Stimulated activated CD4-positive, alpha-beta T cell treated with anti-CD3 and anti-CD28 coated beads, Interleukin-12 subunit alpha, Interleukin-12 subunit beta, amount 100 ng/mL, for 48 hours (primary cell): ENCODE results near the gene PLEKHB1.

Source experiments
- DNase-seq, 3 donors: peaks; one replicate each; pipeline ENCODE4 v3.0.0-alpha.2; 2020; ENCODE audit warnings: low read depth in 2 of 3, low spot score in 1 of 3

Gene PLEKHB1

DNA sequence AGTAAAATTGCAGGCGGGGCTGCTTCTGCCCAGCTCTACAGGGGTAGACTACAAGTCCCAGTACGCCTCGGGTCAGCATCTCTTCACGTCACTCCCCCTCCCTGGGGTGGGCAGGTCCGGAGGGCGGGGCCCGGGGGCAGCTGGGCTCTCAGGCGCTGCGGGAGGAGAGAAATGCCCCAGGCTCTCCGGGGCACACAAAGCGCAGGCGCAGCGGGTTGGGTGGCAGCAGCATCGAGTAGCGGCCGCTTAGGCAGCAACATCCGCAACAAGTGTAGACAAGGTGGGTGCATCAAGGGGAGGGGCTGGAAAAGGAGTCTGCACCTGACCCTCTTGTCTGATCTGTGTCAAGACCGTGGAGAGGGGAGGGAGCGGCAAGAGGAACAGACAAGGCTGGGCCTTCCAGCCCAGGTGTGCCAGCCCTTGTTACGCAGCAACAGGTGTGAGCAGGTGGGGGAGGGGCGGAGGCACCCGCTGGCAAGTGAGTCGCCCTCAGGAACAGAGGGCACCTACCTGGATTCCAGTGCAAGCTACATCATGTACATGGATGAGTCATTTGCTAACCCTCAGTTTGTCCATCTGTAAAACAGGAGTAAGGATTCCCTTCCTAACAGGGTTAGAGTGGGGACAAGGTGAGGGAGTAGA, 1.2 kb downstream of the PLEKHB1 start:
- peak; percentile 83 to 86 (median 85) for DNase-seq

DNA sequence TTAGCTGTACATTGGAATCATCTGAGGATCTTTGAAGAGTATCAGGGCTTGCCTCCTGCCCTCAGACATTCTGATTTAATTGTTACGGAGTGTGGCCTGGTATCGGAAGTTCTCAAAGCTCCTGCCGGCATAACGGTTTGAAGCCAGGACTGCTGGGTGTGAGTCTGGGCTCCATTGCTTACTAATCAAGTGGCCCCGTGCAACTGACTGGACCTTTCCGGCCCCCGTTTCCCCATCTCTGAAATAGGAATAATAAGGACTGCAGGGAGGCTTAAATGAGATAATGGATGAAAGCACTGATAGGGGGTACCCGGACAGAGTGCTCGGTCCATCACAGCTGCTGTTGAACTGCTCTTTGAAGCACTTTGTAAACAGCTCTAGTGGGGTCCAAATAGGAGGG, 1.7 kb downstream of the PLEKHB1 start:
- no peak for DNase-seq

DNA sequence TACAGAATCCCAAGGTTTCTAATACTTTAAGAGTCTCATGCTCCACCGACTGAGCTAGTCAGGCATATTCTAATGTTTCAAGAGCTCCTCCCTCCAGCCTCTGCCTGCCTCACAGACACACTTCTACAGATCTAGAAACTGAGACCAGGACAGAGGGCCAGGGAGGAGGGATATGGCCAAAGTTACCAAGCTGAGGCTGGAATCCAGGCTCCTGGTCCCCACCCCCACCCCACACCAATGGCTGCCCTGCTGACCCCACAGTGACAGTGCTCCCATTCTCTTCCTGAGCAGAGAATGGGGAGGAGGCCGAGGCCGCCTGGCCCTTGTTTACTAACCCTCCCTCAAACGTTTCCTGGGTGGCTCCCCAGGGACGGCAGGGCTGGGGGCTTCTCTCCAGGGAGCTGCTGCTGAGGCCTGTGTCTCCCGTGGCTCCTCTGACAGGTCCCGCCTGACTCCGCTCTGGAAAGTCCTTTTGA, 2.2 kb downstream of the PLEKHB1 start:
- DNase-seq = no peak

DNA sequence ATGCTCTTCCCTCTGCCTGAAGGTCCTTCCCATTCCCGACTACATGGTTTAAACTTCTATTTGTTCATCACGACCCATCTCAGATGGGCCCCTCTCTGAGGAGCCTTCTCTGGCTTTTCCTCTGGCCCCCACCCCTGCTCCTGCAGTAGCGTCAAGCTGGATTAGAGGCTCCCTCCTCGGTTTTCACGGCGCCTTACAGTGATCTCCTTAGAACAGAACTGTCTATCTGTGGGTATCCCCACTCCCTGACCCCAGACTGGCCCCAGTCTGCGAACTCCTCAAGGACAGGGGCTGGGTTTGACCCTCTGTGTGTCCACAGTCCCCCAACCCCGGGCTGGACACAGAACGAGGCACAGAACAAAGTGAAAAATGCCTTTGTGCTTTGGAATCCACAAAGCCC, 2.8 kb downstream of the PLEKHB1 start:
- no peak for DNase-seq

DNA sequence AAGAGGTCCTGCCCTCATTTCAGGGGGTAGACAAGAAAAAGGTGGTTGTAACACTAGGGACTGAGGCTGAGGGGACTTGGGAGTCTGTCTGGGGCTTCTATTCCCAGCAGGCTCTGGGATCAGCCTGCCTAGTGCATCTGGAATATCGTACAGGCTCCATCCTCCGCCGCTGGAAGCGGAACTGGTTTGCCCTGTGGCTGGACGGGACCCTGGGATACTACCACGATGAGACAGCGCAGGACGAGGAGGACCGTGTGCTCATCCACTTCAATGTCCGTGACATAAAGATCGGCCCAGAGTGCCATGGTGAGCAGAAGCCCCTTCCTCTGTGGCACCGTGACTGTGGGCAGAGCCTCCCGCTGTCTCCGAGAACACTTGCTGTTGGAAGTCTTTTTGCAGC, 4.0 kb downstream of the PLEKHB1 start:
- DNase-seq = no peak

DNA sequence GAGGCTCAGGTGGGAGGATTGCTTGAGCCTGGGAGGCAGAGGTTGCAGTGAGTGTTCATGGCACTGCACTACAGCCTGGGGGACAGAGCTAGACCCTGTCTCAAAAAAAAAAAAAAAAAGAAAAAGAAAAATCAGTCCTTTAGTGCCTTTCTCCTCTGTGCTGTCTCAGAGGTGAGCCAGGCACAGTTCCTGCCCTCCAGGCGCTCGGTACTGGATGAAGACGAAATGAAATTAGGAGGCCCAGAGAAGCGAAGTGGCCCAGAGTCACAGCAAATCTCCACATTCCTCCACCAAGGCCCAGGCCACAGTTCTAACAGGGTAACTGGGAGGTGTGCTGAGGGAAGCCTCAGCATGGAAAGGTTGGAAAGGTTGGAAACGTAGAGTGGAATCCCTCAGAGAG, 4.9 kb downstream of the PLEKHB1 start:
- no peak for DNase-seq

DNA sequence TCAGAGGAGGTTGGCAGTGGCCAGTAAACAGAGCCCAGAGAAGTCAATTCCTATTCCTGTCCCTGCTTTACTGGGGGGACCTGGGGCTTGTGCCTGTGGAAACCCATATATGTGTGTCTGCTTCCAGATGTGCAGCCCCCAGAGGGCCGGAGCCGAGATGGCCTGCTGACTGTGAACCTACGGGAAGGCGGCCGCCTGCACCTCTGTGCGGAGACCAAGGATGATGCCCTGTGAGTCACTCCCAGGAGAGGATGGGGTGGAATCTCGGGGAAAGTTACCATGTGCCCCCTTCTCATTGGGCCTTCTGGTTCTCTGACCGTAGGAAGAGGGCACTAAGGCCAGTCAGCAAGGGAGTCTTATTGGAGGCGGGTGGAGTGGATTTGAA, 5.3 kb downstream of the PLEKHB1 start:
- DNase-seq = no peak

DNA sequence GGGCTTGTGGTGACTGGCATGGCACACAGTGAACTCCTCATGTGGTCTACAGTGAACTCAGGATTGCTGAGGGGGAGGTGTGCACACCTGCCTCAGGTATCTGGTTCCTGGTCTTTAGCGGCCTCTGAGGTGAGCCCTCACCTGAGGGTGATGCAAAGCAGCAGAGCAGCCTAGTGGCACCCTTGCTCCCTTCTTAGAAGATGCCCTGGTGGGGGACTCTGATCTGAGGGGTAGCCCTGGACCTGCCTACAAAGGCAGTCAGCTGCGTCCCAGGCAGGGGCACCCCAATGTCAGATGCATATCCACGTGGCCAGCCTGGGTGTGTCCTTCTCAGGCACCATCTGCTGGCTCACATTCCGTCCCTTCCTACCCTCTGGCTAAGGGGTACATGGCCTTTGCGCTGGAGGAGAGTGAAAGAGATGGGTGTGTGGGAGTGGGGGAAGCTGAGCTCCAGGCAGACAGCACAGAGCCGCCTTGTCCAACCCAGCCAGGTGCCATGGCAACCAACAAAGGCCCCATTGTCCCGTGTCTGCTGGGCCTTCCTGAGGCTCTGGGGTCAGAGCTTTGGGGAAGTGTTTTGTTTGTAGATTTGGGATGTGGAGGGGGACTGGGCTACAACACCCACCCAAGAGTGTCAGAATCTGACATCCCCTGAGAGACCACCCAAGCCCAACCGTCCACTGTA, 5.8 kb downstream of the PLEKHB1 start:
- DNase-seq = no peak

DNA sequence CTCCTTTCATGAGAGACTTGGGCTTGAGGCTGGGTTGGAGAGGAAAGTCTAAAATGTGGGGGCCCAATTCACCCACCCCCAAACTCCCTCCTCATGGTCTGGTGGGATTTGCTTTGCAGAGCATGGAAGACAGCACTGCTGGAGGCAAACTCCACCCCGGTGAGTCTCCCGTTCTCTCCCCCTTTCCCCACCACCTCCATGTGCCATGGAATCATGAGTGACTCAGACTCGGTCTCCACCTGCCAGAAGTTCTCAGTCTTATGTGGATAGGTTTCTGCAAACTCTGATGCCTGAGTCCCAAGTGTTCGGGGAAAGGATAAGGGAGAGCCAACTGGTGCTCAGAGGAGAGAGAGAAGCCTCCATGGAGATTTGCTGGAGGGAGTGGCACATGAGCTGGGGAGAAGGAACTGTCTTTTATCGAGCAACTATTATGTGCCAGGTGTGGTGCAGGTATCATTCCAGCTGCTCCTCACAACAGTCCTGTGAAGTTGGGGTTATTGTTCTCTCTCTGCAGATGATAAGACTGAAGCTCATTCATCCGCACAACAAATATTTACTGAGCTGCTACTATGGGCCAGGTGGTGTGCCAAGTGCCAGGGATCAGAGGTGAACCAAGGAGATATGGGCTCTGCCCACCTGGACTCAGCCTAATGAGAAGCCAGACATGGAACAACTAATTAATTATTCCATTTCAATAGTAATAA, 6.6 kb downstream of the PLEKHB1 start:
- no peak for DNase-seq

DNA sequence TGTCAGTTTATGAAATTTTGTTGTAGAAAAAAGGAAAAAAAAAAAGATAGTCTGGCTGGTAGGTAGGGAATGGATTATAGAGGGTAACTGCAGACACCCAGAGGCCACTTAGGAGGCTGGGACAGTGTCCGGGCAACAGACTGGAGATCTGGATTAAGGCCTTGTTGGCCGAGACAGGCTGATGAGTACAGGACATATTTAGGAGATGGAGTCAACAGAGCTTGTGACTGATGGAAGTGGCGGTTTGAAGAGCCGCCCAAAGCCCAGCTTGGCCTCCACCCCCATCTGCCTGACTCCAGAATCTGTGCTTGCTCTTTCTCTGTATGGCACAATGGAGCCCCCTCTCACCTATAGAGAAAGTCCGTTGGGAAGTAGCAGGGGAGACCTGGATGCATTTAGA, 7.6 kb downstream of the PLEKHB1 start:
- no peak for DNase-seq

DNA sequence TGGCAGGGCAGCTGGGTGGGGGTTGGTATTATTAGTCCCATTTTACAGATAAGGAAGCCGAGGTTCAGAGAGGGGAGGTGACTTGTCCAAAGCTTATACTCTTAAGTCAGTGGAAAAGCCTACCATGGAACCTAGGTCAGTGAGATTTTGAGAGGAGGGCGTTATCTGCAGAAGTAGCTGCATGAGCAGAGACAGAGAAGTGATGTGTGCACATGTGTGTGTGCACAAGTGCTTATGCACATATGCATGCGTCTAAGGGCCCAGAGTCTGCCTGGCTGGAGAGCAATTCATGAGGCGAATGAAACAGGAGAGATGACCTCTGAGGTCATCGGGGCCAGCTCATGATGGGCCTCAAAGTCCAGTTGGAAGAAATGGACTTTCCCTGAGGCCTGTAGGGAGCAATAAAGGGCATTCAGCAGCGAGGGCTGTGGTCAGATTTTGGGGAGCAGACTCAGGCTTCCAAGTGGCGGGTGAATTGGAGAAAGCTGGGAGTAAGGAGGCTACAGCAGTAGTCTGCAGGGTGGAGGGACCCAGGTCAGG, 8.2 kb downstream of the PLEKHB1 start:
- DNase-seq = no peak

DNA sequence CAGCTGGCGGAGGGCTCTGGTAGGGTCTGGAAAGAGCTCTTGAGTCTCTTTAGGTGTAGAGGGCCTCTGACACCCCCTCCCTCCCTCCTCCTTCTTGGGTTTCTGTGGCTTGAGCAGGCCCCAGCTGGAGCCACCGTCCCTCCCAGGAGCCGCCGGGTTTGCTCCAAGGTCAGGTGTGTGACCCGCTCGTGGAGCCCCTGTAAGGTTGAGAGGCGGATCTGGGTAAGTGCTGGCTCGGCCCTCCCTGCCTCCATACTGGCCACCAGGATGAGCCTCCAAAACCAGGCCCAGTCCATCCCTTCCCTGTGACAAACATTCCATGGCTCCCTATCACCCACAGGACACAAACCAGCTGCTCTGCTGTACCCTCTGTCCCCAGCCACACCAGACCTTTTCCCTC, 9.3 kb downstream of the PLEKHB1 start:
- DNase-seq = no peak

DNA sequence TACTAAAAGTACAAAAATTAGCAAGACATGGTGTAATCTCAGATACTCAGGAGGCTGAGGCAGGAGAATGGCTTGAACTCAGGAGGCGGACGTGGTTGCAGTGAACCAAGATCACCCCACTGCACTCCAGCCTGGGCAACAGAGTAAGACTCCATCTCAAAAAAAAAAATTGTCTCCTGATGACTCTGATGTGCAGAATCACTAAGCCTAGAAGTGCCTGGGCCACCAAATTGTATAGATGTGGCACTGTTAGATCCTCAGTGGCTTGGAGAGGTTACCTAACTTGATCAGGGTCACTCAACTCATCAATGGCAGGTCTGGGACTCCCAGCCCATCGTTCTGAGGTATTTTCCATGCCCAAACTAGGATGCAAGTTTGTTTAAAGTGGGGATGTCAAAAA, 10.6 kb downstream of the PLEKHB1 start:
- DNase-seq = no peak

DNA sequence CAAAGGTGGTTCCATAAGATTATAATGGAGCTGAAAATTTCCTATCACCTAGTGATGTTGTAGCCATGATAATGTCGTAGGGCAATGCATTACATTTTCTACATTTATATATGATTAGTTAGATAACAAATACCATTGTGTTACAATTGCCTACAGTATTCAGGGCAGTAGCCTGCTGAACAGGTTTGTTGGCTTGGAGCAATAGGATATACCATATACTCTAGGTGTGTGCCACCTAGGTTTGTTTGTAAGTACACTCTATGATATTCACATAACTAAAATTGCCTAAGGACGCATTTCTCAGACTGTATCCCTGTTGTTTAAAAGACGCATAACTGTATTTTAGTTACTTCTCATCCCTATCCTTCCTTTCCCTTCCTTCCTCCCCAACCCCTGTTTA, 13.6 kb downstream of the PLEKHB1 start:
- no peak for DNase-seq

DNA sequence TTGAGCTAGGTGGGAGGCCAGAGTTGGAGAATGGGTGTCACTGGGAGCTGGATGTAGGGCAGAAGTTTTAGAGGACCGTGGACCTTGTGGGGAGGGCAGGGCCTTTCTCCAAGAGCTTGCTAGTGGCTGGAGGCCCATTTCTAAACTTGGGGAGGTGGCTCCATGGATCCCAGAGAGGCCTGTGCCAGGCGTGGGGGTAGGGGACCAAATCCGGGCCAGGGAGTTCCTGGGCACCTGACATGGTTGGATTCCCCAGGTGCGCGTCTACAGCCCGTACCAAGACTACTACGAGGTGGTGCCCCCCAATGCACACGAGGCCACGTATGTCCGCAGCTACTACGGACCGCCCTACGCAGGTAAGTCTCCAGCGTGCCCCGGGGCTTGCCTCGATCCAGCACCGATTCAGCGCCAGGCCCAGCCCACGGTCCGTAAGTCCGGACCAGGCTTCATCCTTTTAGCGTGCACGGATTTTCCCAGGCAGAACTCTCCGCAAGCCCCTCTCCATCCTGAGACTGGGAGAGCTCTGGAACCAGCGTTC, 14.2 kb downstream of the PLEKHB1 start:
- DNase-seq = no peak

DNA sequence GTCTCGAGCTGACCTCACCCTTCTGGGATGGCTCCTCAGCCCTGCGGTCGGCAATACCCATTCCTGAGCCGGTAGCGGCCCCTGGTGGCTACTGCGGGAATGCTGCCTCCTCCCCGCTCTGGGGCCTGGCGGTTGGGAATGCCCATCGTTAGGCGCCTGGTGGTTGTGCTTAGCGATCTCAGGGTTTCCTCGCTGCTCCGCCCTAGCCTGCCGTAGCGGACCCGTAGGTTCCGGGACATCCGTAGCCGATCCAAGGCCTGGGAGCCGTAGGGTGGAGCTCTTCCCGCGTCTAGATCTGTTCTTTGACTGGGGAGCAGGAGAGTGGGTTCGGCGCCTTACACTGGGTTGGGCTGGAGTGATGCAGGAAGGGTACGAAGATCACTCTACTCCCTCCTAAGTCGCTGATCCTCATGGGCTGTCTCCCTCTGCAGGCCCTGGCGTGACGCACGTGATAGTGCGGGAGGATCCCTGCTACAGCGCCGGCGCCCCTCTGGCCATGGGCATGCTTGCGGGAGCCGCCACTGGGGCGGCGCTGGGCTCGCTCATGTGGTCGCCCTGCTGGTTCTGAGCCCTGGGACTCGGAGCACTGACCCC, 14.8 kb downstream of the PLEKHB1 start:
- peak; percentile 76 to 92 (median 85) for DNase-seq

DNA sequence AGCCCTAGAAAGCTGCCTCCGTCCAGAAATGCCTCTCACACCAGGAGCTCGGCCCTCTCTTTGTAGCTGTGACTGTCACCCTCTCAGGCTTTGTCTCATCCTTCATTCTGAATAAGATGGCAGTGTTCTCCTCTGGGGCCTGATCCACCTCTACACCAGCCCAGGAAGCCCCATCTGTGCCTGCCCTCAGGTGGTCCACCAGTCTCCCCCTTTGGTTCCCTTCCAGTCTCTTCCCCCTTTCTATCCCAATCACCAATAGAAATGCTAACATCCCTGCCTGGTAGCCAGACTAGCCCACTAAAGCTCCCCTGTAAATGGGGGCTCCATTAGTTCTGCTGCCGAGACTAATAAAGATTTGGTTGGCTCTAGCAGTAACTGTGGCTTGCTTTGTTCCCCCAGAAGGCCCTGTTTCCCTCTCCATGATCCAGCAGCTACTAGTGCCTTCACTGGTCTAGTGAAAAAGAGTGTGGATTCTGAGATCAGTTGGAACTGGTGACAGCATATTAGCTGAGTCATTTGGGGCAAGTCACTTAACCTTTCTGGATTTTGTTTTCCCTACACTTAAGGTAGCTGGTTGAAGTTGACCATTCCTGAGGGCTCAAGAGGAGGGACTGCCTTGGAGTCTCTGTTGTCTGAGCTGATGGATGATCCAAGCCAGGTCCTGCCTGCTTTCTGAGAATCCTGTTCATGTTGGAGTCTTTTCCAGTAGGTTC, 16.2 kb downstream of the PLEKHB1 start:
- no peak for DNase-seq

DNA sequence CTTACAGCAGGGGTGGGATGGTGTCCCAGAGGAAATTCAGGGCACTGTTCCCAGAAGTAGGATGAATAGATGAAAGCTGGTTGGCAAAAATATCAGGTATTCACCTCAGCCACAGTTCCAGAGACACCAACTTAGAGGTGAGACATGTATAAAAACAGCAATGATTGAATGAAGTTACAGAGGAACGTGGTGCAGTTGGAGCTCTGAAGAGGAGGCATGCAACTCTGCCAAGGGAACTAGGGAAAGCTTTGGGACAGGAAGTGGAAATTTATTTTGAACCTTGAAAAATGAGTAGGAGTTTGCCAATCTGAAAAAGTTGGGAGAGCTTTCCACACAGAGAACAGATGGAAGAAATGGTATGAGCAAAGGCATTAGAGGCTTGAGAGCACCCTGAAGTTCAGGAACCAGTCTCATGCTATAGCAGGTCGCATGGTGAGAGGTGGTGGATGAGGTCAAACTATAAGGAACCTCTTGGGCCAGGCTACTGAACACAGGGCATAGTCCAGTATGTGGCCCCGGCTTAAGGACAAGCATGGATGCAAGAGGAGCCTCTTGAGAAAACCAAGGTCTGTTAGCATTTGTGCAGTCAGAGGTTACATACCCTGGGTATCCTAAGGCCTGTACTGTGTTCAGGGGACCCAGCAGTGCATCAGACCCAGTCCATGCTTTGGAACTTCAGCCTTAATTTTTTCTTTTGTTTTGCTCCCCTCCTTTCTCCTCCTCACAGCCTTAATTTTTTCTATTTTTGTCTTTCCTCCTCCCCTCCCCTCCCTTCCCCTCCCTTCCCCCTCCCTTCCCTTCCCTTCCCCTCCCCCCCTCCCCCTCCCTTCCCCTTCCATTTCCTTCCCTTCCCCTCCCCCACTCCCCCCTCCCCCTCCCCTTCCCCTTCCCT, 17.5 kb downstream of the PLEKHB1 start:
- no peak for DNase-seq

DNA sequence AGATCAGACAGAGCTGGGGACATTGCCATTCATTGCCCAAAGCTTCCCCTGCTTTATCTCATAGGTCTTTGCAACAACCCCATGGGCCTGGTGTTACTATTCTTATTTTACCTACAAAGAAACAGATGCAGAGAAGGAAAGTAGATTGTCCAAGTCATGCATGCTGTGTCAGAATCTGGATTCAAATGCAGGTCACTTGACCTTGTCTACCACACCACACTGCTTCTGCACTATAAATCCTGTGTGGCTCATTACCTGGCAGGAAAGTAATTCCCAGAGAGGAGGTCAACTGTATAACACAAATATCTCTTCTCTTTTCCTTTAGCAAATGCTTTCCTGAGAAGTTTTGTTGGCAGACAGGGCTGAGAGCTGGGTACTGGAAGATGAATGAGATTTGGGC, 18.5 kb downstream of the PLEKHB1 start:
- DNase-seq = no peak

DNA sequence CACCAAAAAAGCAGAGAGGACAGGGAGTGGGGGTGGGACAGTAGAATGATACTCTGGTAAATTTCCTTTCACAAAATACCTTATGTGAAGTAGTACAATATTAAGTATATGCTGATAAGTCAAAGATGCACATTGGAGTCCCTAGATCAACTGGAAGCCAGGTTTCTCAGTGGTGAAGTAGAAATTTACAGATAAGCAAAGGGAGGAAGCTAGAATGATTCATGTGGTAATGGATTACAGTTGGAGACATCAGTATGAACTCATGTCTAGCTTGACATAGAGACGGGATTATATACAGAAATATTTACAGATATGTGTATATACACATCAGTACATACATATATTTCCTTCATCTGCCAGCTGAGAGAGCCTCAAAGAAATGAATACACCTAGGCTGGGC, 21.5 kb downstream of the PLEKHB1 start:
- no peak for DNase-seq
